Activated B cell treated with CpG ODN at 0.5 μM for 24 hours (primary cell): ENCODE results near the gene FDX1. TPM values are rescaled to one million over a fixed set of nuclear protein-coding genes. Genes with fewer than 3 reads are reported as not detected.

Experiments
- ATAC-seq: fragments of 200-7000 bp; cut with Tn5 transposase; one replicate; pipeline ENCODE4 v1.10.0; 2021; ENCODE audit warnings: low read depth, mild to moderate bottlenecking, moderate library complexity
- CTCF ChIA-PET: fragments of 350-600 bp; sonication (Branson Sonifier 250); formaldehyde crosslinking; loops from one replicate; lab custom pipeline; 2021; ENCODE audit warnings: antibody characterized with exemption; lab: Charles Lee
- POLR2A ChIA-PET: fragments of 350-600 bp; sonication (Branson Sonifier 250); formaldehyde crosslinking; loops from one replicate; lab custom pipeline; 2021; ENCODE audit warnings: antibody characterized with exemption; lab: Charles Lee
- DNase-seq: peaks from one replicate; pipeline ENCODE4 v3.0.0; 2022
- H3K27ac Mint-ChIP-seq: one replicate; pipeline ENCODE4 v1.8.0; 2020; ENCODE audit warnings: mixed read lengths
- H3K27me3 Mint-ChIP-seq: one replicate; pipeline ENCODE4 v1.8.0; 2021; ENCODE audit warnings: mixed read lengths
- H3K36me3 Mint-ChIP-seq: one replicate; pipeline ENCODE4 v1.8.0; 2021; ENCODE audit warnings: low read depth, mixed read lengths
- H3K4me1 Mint-ChIP-seq: one replicate; pipeline ENCODE4 v1.8.0; 2021; ENCODE audit warnings: mixed read lengths
- H3K4me3 Mint-ChIP-seq: one replicate; pipeline ENCODE4 v1.8.0; 2020; ENCODE audit warnings: mild to moderate bottlenecking, mixed read lengths
- H3K9me3 Mint-ChIP-seq: one replicate; pipeline ENCODE4 v1.8.0; 2020; ENCODE audit warnings: mixed read lengths
- CTCF ChIP-seq: fragments of 200-600 bp; IDR thresholded peaks from one replicate; pipeline ENCODE4 v1.8.0; 2022; ENCODE audit warnings: antibody characterized with exemption, mild to moderate bottlenecking
- intact Hi-C: fragments of 100-400 bp; cut with micrococcal nuclease; formaldehyde crosslinking; loops from one replicate; pipeline ENCODE4 v1.15.1; 2024
- total RNA-seq: library from RNA; stranded (reverse); gene quantifications from 2 replicates; pipeline ENCODE4 v1.2.3, GENCODE V29; 2022

FDX1 gene
- total RNA-seq, 1 donor from 2014 or later = 8.7 TPM

GRCh38 chr11:110447897-110448745 is 18.4 kb downstream of the FDX1 start:
- Mint-ChIP-seq H3K9me3 (no peaks in the 10 kb centered on the region), H3K27ac (no peak overlapping the region), H3K27me3 (no peaks in the 10 kb centered on the region), H3K36me3 (peaks cover 32% of the 10 kb centered on the region), H3K4me3 (no peak overlapping the region), H3K4me1 (peaks cover 7% of the 10 kb centered on the region)
- ChIA-PET POLR2A (interaction anchor here (0.7 kb wide), 1 partner anchor 975 kb away, joined by 3 read pairs; no protein-coding TSS in a partner anchor), CTCF (interaction anchor here (0.6 to 3.2 kb wide), 9 partner anchors 14 to 998 kb away, joined by 3 to 28 read pairs (median 7); no protein-coding TSS in a partner anchor)
- TF ChIP-seq CTCF = no peak
- intact Hi-C loops = loop anchor here (1.0 to 5.0 kb wide), 4 partner anchors 782 to 999 kb away; no protein-coding TSS in a partner anchor
- DNase-seq (no peak), ATAC-seq (no peak)

GRCh38 chr11:110450246-110450645 is 20.5 kb downstream of the FDX1 start:
- intact Hi-C loops = loop anchor here (5.0 kb wide), 1 partner anchor 262 kb away; the partner anchor contains the start of gene ARHGAP20
- H3K36me3 Mint-ChIP-seq = peaks cover 23% of the 10 kb centered on the region
- DNase-seq (no peak), ATAC-seq (no peak)
- H3K4me1 Mint-ChIP-seq = peaks cover 16% of the 10 kb centered on the region
- TF ChIP-seq CTCF = no peak
- no peaks in the 10 kb centered on the region for H3K27me3 Mint-ChIP-seq
- no peaks in the 10 kb centered on the region for H3K9me3 Mint-ChIP-seq
- ChIA-PET POLR2A (no interaction called here), CTCF (interaction anchor here (1.3 kb wide), 1 partner anchor 780 kb away, joined by 3 read pairs; no protein-coding TSS in a partner anchor)
- no peak overlapping the region for H3K4me3 Mint-ChIP-seq
- no peak overlapping the region for H3K27ac Mint-ChIP-seq

- ATAC-seq = no peak
- Mint-ChIP-seq H3K9me3 (no peaks in the 10 kb centered on the region), H3K4me1 (peaks cover 20% of the 10 kb centered on the region), H3K4me3 (no peak overlapping the region), H3K27ac (no peak overlapping the region), H3K27me3 (no peaks in the 10 kb centered on the region), H3K36me3 (peaks cover 14% of the 10 kb centered on the region)
- ChIA-PET CTCF (interaction anchor here (1.1 kb wide), 1 partner anchor 778 kb away, joined by 4 read pairs; no protein-coding TSS in a partner anchor), POLR2A (no interaction called here)
- intact Hi-C loops = loop anchor here (5.0 kb wide), 1 partner anchor 260 kb away; the partner anchor contains the start of gene ARHGAP20
- TF ChIP-seq CTCF = no peak
- no peak for DNase-seq
These were observed 23.0 kb downstream of the FDX1 start for GRCh38 chr11:110452720-110453119.

GRCh38 chr11:110453684-110454354 is 24.1 kb downstream of the FDX1 start:
- intact Hi-C loops = loop anchor here (5.0 kb wide), 1 partner anchor 258 kb away; the partner anchor contains the start of gene ARHGAP20
- DNase-seq (no peak), ATAC-seq (no peak)
- Mint-ChIP-seq H3K4me3 (no peak overlapping the region), H3K27me3 (no peaks in the 10 kb centered on the region), H3K27ac (no peak overlapping the region), H3K36me3 (peaks cover 19% of the 10 kb centered on the region), H3K4me1 (peaks cover 20% of the 10 kb centered on the region), H3K9me3 (no peaks in the 10 kb centered on the region)
- TF ChIP-seq CTCF = no peak
- CTCF ChIA-PET = interaction anchor here (0.5 kb wide), 1 partner anchor 761 kb away, joined by 3 read pairs; no protein-coding TSS in a partner anchor
- POLR2A ChIA-PET = interaction anchor here (0.6 kb wide), 1 partner anchor 822 kb away, joined by 3 read pairs; no protein-coding TSS in a partner anchor
